ENCODE data around the gene RINL.

RINL gene

DNA sequence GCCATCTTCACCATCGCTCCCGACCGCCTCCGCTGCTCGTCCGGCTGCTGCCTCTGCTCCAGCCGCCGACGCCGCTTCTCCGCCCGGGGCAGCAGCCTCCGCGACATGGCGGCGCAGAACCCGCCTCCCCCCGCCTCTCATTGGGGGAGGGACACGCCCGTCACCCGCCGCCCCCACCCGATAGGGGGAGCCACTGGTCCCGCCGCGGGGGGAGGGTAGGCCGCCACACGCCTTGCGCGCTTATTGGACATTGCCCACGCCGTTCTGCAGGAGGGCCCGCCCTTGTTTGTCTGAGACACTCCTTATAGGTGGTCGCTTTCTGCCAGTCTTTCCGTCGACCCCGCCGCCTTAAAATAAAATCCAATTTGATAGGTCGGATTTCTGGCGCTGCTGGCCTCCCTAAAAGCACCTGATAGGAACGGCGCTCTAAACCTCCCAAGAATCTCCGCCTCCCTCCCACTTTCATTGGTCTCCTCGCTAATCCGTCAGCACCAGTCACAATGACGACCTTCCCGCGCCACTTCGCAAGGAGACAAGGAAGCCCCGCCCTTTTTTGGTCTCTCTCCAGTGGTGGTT is 28.1 kb downstream of the RINL start, which contains the start of gene HNRNPL:
TSS of gene HNRNPL (minus strand) at position 127 of the 576 bp plus-strand sequence. CDS start at position 107, 20 bp downstream.
- H3K4me3 ChIP-seq (ENCODE audit: low read depth, low read length) = peak within 1 kb of the TSS; percentile 70
- no peaks in the 10 kb centered on the region for H3K27me3 ChIP-seq (replicated peaks)
- peak within 1 kb of the TSS; percentile 100 for H3K27ac ChIP-seq
- in situ Hi-C loops (cut with HindIII; ENCODE audit: low pct_ligation_motif_present, low sequenced_read_pairs) = no loop called here
- peaks cover 31% of the 10 kb centered on the region for H3K36me3 ChIP-seq (replicated peaks)
- DNase-seq = peak; percentile 100
- TF ChIP-seq, protein P1, sequence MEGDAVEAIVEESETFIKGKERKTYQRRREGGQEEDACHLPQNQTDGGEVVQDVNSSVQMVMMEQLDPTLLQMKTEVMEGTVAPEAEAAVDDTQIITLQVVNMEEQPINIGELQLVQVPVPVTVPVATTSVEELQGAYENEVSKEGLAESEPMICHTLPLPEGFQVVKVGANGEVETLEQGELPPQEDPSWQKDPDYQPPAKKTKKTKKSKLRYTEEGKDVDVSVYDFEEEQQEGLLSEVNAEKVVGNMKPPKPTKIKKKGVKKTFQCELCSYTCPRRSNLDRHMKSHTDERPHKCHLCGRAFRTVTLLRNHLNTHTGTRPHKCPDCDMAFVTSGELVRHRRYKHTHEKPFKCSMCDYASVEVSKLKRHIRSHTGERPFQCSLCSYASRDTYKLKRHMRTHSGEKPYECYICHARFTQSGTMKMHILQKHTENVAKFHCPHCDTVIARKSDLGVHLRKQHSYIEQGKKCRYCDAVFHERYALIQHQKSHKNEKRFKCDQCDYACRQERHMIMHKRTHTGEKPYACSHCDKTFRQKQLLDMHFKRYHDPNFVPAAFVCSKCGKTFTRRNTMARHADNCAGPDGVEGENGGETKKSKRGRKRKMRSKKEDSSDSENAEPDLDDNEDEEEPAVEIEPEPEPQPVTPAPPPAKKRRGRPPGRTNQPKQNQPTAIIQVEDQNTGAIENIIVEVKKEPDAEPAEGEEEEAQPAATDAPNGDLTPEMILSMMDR (IDR thresholded peaks at IDR 0.05; ENCODE audit: low read depth, low read length, missing control alignments) = peak; percentile 55

DNA sequence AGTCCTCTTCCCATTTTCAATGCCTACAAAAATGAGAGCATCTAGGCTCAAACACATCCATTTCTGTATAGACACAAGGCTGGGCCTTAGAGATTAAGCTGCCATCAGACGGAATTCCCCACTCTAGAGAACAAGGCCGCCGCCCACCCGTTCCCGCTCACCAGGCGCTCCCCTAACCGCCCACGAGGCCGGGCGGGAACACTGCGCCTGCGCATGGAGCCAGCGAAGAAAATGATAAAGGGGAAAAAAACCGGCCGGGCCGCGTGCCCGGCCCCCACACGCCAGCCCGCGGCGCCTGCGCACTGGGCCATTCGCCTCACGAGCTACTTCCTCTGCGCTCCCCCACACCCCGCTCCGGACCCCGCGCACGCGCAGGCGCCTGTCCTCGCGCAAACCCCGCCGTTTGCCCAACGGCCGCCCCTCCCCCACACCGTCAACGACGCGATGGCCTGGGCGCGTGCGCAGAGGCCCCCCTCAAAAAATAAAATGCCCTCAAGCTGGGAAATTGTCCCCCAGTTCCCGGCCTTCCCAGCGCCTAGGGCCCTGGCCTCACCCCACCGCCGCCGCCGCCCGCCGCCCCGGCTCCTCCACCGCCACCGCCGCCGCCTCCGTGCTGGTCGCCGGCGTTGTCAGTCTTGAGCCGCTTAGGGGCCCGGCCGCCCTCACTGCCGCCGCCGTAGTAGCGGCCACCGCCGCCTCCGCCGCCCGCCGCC is 28.8 kb downstream of the RINL start:
- in situ Hi-C loops (cut with HindIII; ENCODE audit: low pct_ligation_motif_present, low sequenced_read_pairs) = no loop called here
- TF ChIP-seq, protein P1 (IDR thresholded peaks at IDR 0.05; ENCODE audit: low read depth, low read length, missing control alignments) = no peak
- DNase-seq = peak; percentile 91

DNA sequence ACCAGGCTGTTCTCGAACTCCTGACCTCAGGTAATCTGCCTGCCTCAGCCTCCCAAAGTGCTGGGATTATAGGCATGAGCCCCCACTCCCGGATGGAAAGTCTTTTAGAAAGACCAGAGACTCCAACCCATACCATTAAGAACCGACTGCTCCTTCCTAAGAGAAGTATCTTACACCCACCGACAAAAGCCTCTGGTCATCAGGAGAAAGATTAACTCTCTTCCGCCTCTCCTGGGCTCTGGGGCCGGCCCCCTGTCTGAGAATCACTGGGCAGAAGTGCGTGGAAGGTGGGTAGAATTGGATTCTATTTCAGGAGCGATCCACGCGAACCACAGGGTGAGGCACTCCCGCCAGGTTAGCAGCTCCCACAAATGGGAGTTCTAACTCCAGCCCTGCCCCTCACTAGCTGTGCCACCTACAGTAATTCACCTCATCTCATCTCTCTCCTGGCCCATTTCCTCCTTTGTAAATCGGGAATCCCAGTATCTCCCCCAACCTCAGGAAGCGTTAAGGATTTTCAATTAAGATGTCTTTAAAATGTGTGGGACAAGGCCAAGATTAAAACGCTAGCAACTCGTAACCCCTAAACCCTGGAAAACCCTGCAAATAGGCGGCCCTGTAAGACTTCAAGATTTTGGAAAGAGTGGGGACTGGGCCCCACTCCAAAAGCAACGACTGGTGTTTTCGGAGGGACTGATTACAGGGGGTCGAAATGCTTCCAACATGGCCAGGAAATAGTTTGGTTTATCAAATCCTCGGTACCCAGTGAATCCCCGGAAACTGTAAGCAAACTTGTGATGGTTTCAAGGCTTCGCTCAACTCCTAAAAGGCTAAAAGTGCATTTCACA is 29.6 kb downstream of the RINL start:
- H3K4me3 ChIP-seq (ENCODE audit: low read depth, low read length) = peak overlapping the region; percentile 59
- TF ChIP-seq, protein P1 (IDR thresholded peaks at IDR 0.05; ENCODE audit: low read depth, low read length, missing control alignments) = no peak
- in situ Hi-C loops (cut with HindIII; ENCODE audit: low pct_ligation_motif_present, low sequenced_read_pairs) = no loop called here
- peak overlapping the region; percentile 100 for H3K27ac ChIP-seq
- DNase-seq = no peak
- peaks cover 45% of the 10 kb centered on the region for H3K36me3 ChIP-seq (replicated peaks)
- no peaks in the 10 kb centered on the region for H3K27me3 ChIP-seq (replicated peaks)

More for the DNA sequence above, 28.8 kb downstream of the RINL start:
- Histone ChIP-seq H3K36me3 (replicated peaks) (peaks cover 38% of the 10 kb centered on the region), H3K27ac (peak overlapping the region; percentile 100), H3K27me3 (replicated peaks) (no peaks in the 10 kb centered on the region), H3K4me3 (ENCODE audit: low read depth, low read length) (peak overlapping the region; percentile 59)

DNA sequence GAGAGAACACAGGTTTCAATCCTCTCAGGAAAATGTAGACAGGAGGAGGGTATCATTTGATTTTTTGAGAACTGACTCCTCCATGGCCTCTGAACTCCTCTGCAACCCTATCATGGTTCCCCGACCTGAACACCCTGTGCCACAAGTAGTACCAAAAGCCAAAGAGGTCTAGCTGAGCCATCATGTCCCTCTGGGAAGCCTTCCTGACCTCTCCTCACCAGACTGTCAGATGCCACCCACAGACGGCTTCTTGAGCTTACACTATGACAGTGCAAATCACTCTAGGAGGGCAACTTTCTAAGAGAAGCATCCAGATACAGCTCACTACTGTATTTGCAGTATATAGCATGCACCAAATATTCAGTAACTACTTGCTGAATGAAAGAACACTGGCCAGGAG is 32.0 kb downstream of the RINL start:
- H3K27me3 ChIP-seq (replicated peaks) = no peaks in the 10 kb centered on the region
- H3K36me3 ChIP-seq (replicated peaks) = peaks cover 69% of the 10 kb centered on the region
- H3K4me3 ChIP-seq (ENCODE audit: low read depth, low read length) = no peak overlapping the region
- H3K27ac ChIP-seq = no peak overlapping the region
- TF ChIP-seq, protein P1 (IDR thresholded peaks at IDR 0.05; ENCODE audit: low read depth, low read length, missing control alignments) = no peak
- no peak for DNase-seq
- in situ Hi-C loops (cut with HindIII; ENCODE audit: low pct_ligation_motif_present, low sequenced_read_pairs) = no loop called here

DNA sequence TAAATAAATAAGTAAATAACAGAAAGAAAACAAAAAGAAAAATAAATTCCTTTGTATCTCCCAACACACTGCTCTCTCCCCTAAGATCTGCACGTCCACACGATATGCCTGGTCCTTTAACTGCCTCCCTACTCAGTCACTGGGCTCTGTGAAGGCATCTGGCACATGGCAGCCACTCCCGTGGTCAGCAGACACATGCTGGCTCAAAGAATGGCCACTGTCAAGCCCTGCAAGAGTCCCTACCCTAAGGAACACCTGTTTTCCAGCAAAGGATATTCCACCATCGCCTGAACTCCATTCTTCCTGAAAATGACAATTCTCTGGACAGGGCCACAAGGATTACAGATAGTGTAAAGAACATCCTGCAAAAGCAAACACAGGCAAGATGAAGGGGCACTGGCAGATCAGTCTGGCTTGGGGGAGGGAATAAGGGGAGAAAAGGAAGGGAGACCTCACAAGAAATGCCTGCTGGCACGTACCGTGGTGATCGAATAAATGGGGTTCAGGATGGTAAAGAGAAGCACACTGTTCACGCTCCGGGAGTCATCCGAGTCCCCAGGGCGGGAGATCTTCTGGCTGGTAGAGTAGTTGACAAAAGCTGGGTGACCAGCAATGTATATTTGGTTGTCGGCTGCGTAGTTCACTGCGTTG is 32.6 kb downstream of the RINL start:
- Histone ChIP-seq H3K27me3 (replicated peaks) (no peaks in the 10 kb centered on the region), H3K27ac (no peak overlapping the region), H3K36me3 (replicated peaks) (peaks cover 75% of the 10 kb centered on the region), H3K4me3 (ENCODE audit: low read depth, low read length) (no peak overlapping the region)
- in situ Hi-C loops (cut with HindIII; ENCODE audit: low pct_ligation_motif_present, low sequenced_read_pairs) = no loop called here
- no peak for DNase-seq
- TF ChIP-seq, protein P1 (IDR thresholded peaks at IDR 0.05; ENCODE audit: low read depth, low read length, missing control alignments) = no peak

Measured in brain microvascular endothelial cell (primary cell).